Measurements from ENCODE around the gene GJD2. TPM values are rescaled to one million over a fixed set of nuclear protein-coding genes. Genes with fewer than 3 reads are reported as not detected.

The GJD2 gene
- total RNA-seq, 6 donors from 2014 or later = not detected

DNA sequence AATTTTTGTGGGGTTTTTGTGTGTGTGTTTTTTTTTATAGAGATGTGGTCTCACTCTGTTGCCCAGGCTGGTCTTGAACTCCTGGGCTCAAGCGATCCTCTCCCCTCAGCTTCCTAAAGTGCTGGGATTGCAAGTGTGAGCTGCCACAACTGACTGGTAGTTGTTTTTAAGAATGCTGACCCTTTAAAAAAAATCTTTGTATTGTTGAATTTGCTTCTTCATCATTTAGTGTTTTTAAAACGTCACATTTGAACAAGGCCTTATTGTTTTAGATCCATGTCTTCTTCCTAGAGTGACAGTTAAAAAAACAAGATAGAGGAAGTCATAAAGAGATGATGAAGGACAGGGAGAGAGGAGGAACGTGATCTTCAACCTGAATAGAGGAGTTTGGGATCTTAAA lies 24.1 kb downstream of the GJD2 start:
- WGBS, 2 donors = 59 to 68% methylated on average over 3 of the region's 3 CpGs
- no peak for TF ChIP-seq POLR2AphosphoS5 (IDR thresholded peaks at IDR 0.05)
- no peak for TF ChIP-seq POLR2A (IDR thresholded peaks at IDR 0.05)
- no peak for TF ChIP-seq CTCF (IDR thresholded peaks at IDR 0.05)
- no peak for TF ChIP-seq EP300 (IDR thresholded peaks at IDR 0.05)

DNA sequence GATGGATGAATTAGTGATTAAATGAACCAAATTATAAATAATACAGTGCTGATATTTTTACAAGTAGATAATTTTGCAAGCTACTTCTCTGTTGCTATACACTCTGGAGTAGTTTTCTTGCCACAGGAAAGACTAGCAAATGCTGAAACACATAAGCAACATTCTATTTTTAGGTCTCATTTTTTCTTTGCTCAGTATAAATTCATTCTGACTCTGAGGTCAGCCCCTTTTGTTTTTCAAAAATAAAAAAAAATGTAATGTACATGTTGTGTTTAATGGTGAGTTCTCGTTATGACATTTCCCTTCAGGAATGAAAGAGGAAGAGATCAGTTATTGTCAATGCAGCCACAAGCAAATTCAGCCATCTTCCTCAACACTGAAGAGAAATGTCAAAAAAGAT lies 24.9 kb downstream of the GJD2 start:
- Histone ChIP-seq H3K4me1 (no peaks in the 10 kb centered on the region), H3K36me3 (no peaks in the 10 kb centered on the region), H3K27me3 (no peaks in the 10 kb centered on the region), H3K9me3 (no peaks in the 10 kb centered on the region), H3K4me3 (no peak overlapping the region), H3K27ac (no peak overlapping the region)
- WGBS, 2 donors = 22 to 33% methylated on average over 1 of the region's 1 CpG
- no peak for TF ChIP-seq CTCF (IDR thresholded peaks at IDR 0.05)
- no peak for TF ChIP-seq POLR2A (IDR thresholded peaks at IDR 0.05)
- no peak for TF ChIP-seq POLR2AphosphoS5 (IDR thresholded peaks at IDR 0.05)
- TF ChIP-seq EP300 (IDR thresholded peaks at IDR 0.05) = no peak
- ATAC-seq (ENCODE audit: low FRiP score in 2 of 2) = no peak
- DNase-seq = no peak

More for the DNA sequence above, 24.1 kb downstream of the GJD2 start:
- Histone ChIP-seq H3K27me3 (no peaks in the 10 kb centered on the region), H3K36me3 (no peaks in the 10 kb centered on the region), H3K27ac (no peak overlapping the region), H3K4me3 (no peak overlapping the region), H3K9me3 (no peaks in the 10 kb centered on the region), H3K4me1 (no peaks in the 10 kb centered on the region)
- ATAC-seq (ENCODE audit: low FRiP score in 2 of 2) (no peak), DNase-seq (no peak)

- 68 to 80% methylated on average over 2 of the region's 2 CpGs for WGBS, 2 donors
- ATAC-seq (ENCODE audit: low FRiP score in 2 of 2) = no peak
- TF ChIP-seq EP300 (IDR thresholded peaks at IDR 0.05) (no peak), CTCF (IDR thresholded peaks at IDR 0.05) (no peak), POLR2A (IDR thresholded peaks at IDR 0.05) (no peak), POLR2AphosphoS5 (IDR thresholded peaks at IDR 0.05) (no peak)
Measured at GRCh38 chr15:34729056-34729455, 25.7 kb downstream of the GJD2 start.

DNA sequence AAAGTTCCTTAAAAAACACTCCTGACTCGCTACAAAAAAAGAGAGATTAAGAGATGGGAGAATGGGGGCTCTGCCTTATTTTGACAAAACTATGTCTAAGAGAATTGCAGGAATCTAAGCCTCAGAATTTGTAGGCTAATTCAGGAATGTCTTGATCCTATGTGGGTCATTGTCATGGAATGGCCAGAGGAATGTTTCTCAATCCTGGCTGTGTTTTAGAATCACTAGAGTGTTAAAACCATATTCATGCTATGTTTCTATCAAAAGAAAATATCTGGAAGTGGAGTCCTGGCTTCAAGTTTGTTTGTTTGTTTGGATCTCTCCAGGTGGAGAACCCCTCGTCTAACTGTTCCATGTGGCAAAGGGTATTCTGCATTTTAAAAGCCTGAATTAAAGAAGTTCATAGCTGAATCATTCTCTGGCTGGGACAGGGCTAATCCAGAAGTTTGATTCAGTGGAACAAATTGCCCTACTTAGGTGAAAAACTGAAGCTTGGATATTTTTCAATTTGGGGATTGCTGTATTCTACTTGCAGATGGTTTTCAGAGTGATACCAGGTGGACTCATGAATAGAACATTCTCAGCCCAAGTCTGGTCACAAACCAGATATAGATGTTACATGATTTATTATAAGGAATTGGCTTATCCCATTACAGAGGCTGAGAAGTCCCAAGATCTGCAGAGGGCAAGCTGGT lies 28.2 kb downstream of the GJD2 start:
- WGBS, 2 donors = 73% methylated on average over 2 of the region's 2 CpGs
- ATAC-seq (ENCODE audit: low FRiP score in 2 of 2) = no peak
- no peak overlapping the region for H3K27ac ChIP-seq
- DNase-seq = no peak
- H3K27me3 ChIP-seq = no peaks in the 10 kb centered on the region
- no peaks in the 10 kb centered on the region for H3K36me3 ChIP-seq
- TF ChIP-seq POLR2AphosphoS5 (IDR thresholded peaks at IDR 0.05) = no peak
- TF ChIP-seq CTCF (IDR thresholded peaks at IDR 0.05) = no peak
- TF ChIP-seq EP300 (IDR thresholded peaks at IDR 0.05) = no peak
- TF ChIP-seq POLR2A (IDR thresholded peaks at IDR 0.05) = no peak
- H3K9me3 ChIP-seq = no peaks in the 10 kb centered on the region
- H3K4me1 ChIP-seq = peaks cover 6 to 11% (median 9%) of the 10 kb centered on the region in 4 donors
- H3K4me3 ChIP-seq = no peak overlapping the region

More at GRCh38 chr15:34729056-34729455, 25.7 kb downstream of the GJD2 start:
- no peaks in the 10 kb centered on the region for H3K27me3 ChIP-seq
- no peaks in the 10 kb centered on the region for H3K9me3 ChIP-seq
- no peaks in the 10 kb centered on the region for H3K36me3 ChIP-seq
- no peak overlapping the region for H3K27ac ChIP-seq
- H3K4me1 ChIP-seq = no peaks in the 10 kb centered on the region
- DNase-seq = no peak
- H3K4me3 ChIP-seq = no peak overlapping the region

DNA sequence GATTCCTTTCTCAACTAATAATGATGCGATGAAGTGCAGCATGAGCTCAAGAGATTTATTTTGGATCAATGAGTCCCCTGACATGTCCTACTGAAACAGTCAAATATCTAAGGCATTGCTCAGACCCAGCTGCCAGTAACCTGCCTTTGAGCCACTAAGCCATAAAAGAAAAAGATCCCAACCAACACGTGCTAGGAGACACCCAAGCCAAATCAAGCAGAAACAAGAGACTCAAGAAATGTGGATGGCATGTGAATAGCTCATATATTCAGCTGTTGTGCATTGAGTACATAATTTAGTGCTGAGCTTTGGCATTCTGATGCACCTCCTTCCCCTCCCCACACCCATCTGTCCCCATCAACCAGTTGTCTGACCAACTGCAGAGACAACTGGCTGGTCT lies 29.2 kb downstream of the GJD2 start:
- 60 to 94% methylated on average over 2 of the region's 2 CpGs for WGBS, 2 donors

More for the DNA sequence above, 29.2 kb downstream of the GJD2 start:
- no peak for TF ChIP-seq CTCF (IDR thresholded peaks at IDR 0.05)
- no peak for TF ChIP-seq POLR2AphosphoS5 (IDR thresholded peaks at IDR 0.05)
- no peak for TF ChIP-seq POLR2A (IDR thresholded peaks at IDR 0.05)
- TF ChIP-seq EP300 (IDR thresholded peaks at IDR 0.05) = no peak
- Histone ChIP-seq H3K36me3 (no peaks in the 10 kb centered on the region), H3K27ac (no peak overlapping the region), H3K27me3 (no peaks in the 10 kb centered on the region), H3K9me3 (no peaks in the 10 kb centered on the region), H3K4me3 (no peak overlapping the region), H3K4me1 (peaks cover 6 to 11% (median 9%) of the 10 kb centered on the region in 4 donors)
- no peak for ATAC-seq (ENCODE audit: low FRiP score in 2 of 2)
- DNase-seq = no peak

Measured in upper lobe of left lung (tissue), 6 donors.